ENCODE results near the gene SH3GL3. TPM values are rescaled to one million over a fixed set of nuclear protein-coding genes. Genes with fewer than 3 reads are reported as not detected.

Gene SH3GL3
- total RNA-seq, 2 donors from 2014 or later = 3.5 to 3.8 TPM

DNA sequence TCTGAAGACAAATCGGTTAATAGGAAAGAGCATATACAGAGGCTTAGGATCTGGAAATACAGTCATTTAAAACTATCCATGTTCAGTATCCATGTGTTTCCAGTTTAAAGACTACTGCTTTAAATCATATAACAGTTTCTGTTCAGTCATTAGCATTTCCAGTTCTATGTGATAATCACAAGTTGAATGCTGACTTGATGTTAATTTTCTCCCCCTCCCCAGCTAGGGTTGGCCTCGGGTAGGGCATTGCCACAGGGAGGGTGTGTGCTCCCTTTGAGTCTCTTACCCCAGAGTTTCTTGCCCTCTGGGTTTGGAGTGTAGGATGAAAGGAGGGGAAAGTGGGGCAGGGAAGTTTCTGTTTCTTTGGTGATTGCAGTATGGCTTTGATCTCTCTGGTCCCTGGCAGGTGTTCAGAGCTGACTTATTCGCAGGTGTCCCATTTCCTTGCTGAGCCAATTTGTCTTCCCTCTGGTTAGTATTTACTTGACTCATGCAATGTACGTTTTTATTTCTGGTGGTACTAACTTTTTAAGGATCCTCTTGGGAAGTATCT lies 86.3 kb downstream of the SH3GL3 start:
- TF ChIP-seq, protein P1, sequence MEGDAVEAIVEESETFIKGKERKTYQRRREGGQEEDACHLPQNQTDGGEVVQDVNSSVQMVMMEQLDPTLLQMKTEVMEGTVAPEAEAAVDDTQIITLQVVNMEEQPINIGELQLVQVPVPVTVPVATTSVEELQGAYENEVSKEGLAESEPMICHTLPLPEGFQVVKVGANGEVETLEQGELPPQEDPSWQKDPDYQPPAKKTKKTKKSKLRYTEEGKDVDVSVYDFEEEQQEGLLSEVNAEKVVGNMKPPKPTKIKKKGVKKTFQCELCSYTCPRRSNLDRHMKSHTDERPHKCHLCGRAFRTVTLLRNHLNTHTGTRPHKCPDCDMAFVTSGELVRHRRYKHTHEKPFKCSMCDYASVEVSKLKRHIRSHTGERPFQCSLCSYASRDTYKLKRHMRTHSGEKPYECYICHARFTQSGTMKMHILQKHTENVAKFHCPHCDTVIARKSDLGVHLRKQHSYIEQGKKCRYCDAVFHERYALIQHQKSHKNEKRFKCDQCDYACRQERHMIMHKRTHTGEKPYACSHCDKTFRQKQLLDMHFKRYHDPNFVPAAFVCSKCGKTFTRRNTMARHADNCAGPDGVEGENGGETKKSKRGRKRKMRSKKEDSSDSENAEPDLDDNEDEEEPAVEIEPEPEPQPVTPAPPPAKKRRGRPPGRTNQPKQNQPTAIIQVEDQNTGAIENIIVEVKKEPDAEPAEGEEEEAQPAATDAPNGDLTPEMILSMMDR (conservative IDR thresholded peaks at IDR 0.05) = no peak
- no peaks in the 10 kb centered on the region for H3K27me3 ChIP-seq (ENCODE audit: control insufficient read depth, insufficient read depth, low read length, poor library complexity, severe bottlenecking)
- Mint-ChIP-seq H3K9me3 (peaks cover 3% of the 10 kb centered on the region), H3K36me3 (ENCODE audit: low read depth) (no peaks in the 10 kb centered on the region), H3K27me3 (ENCODE audit: insufficient read depth) (no peaks in the 10 kb centered on the region), H3K4me3 (no peak overlapping the region), H3K27ac (no peak overlapping the region), H3K4me1 (peaks cover 6% of the 10 kb centered on the region)
- WGBS, 2 experiments (ENCODE audit: insufficient coverage in 1 of 2, insufficient read length in 1 of 2) = 83 to 91% methylated on average over 2 to 4 of the region's 4 CpGs
- no peak for DNase-seq
- no peaks in the 10 kb centered on the region for H3K36me3 ChIP-seq (ENCODE audit: control insufficient read depth, insufficient read depth, low read length)
- H3K27ac ChIP-seq (ENCODE audit: low read depth, low read length) = no peak overlapping the region
- H3K9ac ChIP-seq (ENCODE audit: extremely low read depth, low read length, poor library complexity, severe bottlenecking) = no peak overlapping the region
- H3K4me1 ChIP-seq (ENCODE audit: control insufficient read depth, insufficient read depth, low read length) = no peaks in the 10 kb centered on the region
- H3K9me3 ChIP-seq (ENCODE audit: control insufficient read depth, low read length) = peaks cover under 1% of the 10 kb centered on the region
- H3K4me3 ChIP-seq (ENCODE audit: low read length) = no peak overlapping the region

DNA sequence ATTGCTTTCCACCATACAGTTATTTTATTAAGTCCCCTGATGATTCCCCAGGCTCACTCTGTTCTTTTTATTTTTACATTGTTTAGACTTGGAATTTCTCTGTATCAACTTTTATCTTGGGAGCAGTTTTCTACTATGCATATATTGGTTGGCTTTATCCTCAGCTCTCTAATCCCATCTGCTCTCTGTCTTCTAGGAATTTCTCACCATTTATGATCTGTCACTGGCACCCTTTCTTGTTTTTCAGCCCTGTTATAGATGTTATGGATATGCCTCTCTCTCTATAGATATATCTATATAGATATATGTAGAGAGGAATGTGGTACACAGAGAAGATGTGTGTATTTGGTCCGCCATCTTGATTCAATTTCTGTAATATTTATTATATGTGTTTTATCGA lies 90.5 kb downstream of the SH3GL3 start:
- Mint-ChIP-seq H3K9me3 (peaks cover 2% of the 10 kb centered on the region), H3K27me3 (ENCODE audit: insufficient read depth) (no peaks in the 10 kb centered on the region), H3K4me3 (no peak overlapping the region), H3K4me1 (peaks cover 6% of the 10 kb centered on the region), H3K27ac (no peak overlapping the region), H3K36me3 (ENCODE audit: low read depth) (no peaks in the 10 kb centered on the region)
- 98 to 100% methylated on average over 2 of the region's 2 CpGs for WGBS, 2 experiments (ENCODE audit: insufficient coverage in 1 of 2, insufficient read length in 1 of 2)
- H3K27ac ChIP-seq (ENCODE audit: low read depth, low read length) = no peak overlapping the region
- TF ChIP-seq, protein P1 (conservative IDR thresholded peaks at IDR 0.05) = no peak
- H3K4me3 ChIP-seq (ENCODE audit: low read length) = no peak overlapping the region
- no peaks in the 10 kb centered on the region for H3K36me3 ChIP-seq (ENCODE audit: control insufficient read depth, insufficient read depth, low read length)
- no peaks in the 10 kb centered on the region for H3K9me3 ChIP-seq (ENCODE audit: control insufficient read depth, low read length)
- DNase-seq = no peak
- H3K9ac ChIP-seq (ENCODE audit: extremely low read depth, low read length, poor library complexity, severe bottlenecking) = no peak overlapping the region
- H3K4me1 ChIP-seq (ENCODE audit: control insufficient read depth, insufficient read depth, low read length) = no peaks in the 10 kb centered on the region
- H3K27me3 ChIP-seq (ENCODE audit: control insufficient read depth, insufficient read depth, low read length, poor library complexity, severe bottlenecking) = no peaks in the 10 kb centered on the region

DNA sequence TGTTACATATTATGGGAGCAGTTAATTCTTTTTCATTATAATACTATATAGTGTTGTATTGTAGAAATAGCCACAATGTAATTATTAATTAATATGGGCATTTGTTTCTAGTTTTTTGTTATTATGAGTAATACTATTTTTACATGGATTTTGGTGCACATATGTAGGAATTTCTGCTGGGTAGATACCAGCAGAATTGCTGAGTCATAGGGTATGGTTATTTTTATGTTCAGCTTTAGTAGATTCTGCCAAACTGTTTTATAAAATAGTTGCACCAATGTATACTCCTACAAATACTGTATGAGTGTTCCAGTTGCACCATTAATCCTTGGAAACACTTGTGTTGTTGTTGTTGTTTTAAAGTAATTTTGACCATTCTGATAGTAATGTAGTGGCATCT lies 91.5 kb downstream of the SH3GL3 start:
- Mint-ChIP-seq H3K36me3 (ENCODE audit: low read depth) (peaks cover 3% of the 10 kb centered on the region), H3K4me3 (no peak overlapping the region), H3K4me1 (peaks cover 6% of the 10 kb centered on the region), H3K27me3 (ENCODE audit: insufficient read depth) (no peaks in the 10 kb centered on the region), H3K27ac (no peak overlapping the region), H3K9me3 (peaks cover 13% of the 10 kb centered on the region)
- Histone ChIP-seq H3K36me3 (ENCODE audit: control insufficient read depth, insufficient read depth, low read length) (no peaks in the 10 kb centered on the region), H3K27ac (ENCODE audit: low read depth, low read length) (no peak overlapping the region), H3K27me3 (ENCODE audit: control insufficient read depth, insufficient read depth, low read length, poor library complexity, severe bottlenecking) (no peaks in the 10 kb centered on the region), H3K4me3 (ENCODE audit: low read length) (no peak overlapping the region), H3K9ac (ENCODE audit: extremely low read depth, low read length, poor library complexity, severe bottlenecking) (no peak overlapping the region), H3K4me1 (ENCODE audit: control insufficient read depth, insufficient read depth, low read length) (no peaks in the 10 kb centered on the region), H3K9me3 (ENCODE audit: control insufficient read depth, low read length) (peaks cover 6% of the 10 kb centered on the region)
- DNase-seq = no peak
- TF ChIP-seq, protein P1 (conservative IDR thresholded peaks at IDR 0.05) = no peak
